PC-9 (cell line): Measurements from ENCODE around the gene GSK3B. TPM values are rescaled to one million over a fixed set of nuclear protein-coding genes. Genes with fewer than 3 reads are reported as not detected.

Experiments used
- BruUV-seq: library from RNA; stranded (reverse); fragments of 400-500 nt; replicated peaks from 2 replicates; lab custom pipeline; 2021; lab: Mats Ljungman, UMichigan
- CTCF ChIA-PET: fragments of 300-600 bp; sonication (Branson Sonifier 250); formaldehyde crosslinking; loops from one replicate; lab custom pipeline; 2022; ENCODE audit warnings: antibody characterized with exemption; lab: Charles Lee
- POLR2A ChIA-PET: fragments of 300-600 bp; sonication (Branson Sonifier 250); formaldehyde crosslinking; loops from one replicate; lab custom pipeline; 2022; ENCODE audit warnings: antibody characterized with exemption; ENCODE audit not compliant: unreplicated experiment; lab: Charles Lee
- DNase-seq, 2 experiments: peaks; one replicate each; pipeline versions ENCODE4 v3.0.0 to v3.0.0-alpha.2; 2015 to 2022; ENCODE audit warnings: mixed read lengths in 1 of 2
- H2AFZ ChIP-seq: fragments of 200-600 bp; sonication (generic); 2 replicates; pipeline ENCODE4 v1.8.1; 2017; ENCODE audit warnings: antibody characterized with exemption
- H3F3A ChIP-seq: fragments of 200-600 bp; sonication (generic); 2 replicates; pipeline ENCODE4 v1.8.1; 2017; ENCODE audit warnings: antibody characterized with exemption, mild to moderate bottlenecking, low read depth; ENCODE audit not compliant: insufficient read depth
- H3K27ac ChIP-seq: fragments of 200-600 bp; sonication (generic); 2 replicates; pipeline ENCODE4 v1.6.1; 2016; ENCODE audit warnings: mixed run types
- H3K27me3 ChIP-seq: fragments of 200-600 bp; sonication (generic); 2 replicates; pipeline ENCODE4 v1.6.1; 2016; ENCODE audit warnings: low read depth, mixed run types; ENCODE audit not compliant: insufficient read depth
- H3K36me3 ChIP-seq: fragments of 200-600 bp; sonication (generic); 2 replicates; pipeline ENCODE4 v1.6.1; 2016; ENCODE audit warnings: low read depth, mixed run types
- H3K4me1 ChIP-seq: fragments of 200-600 bp; sonication (generic); replicated peaks from 2 replicates; pipeline ENCODE4 v1.6.1; 2016; ENCODE audit warnings: mixed run types; ENCODE audit not compliant: insufficient read depth
- H3K4me2 ChIP-seq: fragments of 200-600 bp; sonication (generic); 2 replicates; pipeline ENCODE4 v1.6.1; 2017; ENCODE audit warnings: mixed run types
- H3K4me3 ChIP-seq: fragments of 200-600 bp; sonication (generic); 2 replicates; pipeline ENCODE4 v1.6.1; 2016; ENCODE audit warnings: mixed run types
- H3K79me2 ChIP-seq: fragments of 200-600 bp; sonication (generic); 2 replicates; pipeline ENCODE4 v1.6.1; 2017; ENCODE audit warnings: low read depth, mixed run types
- H3K9me2 ChIP-seq: fragments of 200-600 bp; sonication (generic); 2 replicates; pipeline ENCODE4 v1.8.1; 2017; ENCODE audit warnings: mild to moderate bottlenecking; ENCODE audit not compliant: insufficient read depth
- H3K9me3 ChIP-seq: fragments of 200-600 bp; sonication (generic); 2 replicates; pipeline ENCODE4 v1.8.1; 2016; ENCODE audit warnings: low read depth; ENCODE audit not compliant: insufficient read depth
- H4K20me1 ChIP-seq: fragments of 200-600 bp; sonication (generic); 2 replicates; pipeline ENCODE4 v1.8.1; 2017; ENCODE audit not compliant: insufficient read depth
- CTCF ChIP-seq: fragments of 200-600 bp; sonication (generic); conservative IDR thresholded peaks from 2 replicates; pipeline ENCODE4 v1.6.1; 2017; ENCODE audit warnings: mixed run types, antibody characterized with exemption, mild to moderate bottlenecking, moderate library complexity
- EZH2 ChIP-seq: fragments of 200-600 bp; sonication (generic); IDR thresholded peaks from 2 replicates; pipeline ENCODE4 v1.8.0; 2017; ENCODE audit warnings: antibody characterized with exemption, low read depth
- intact Hi-C: fragments of 100-400 bp; cut with micrococcal nuclease; formaldehyde crosslinking; loops from one replicate; pipeline ENCODE4 v1.10.0; 2022; ENCODE audit not compliant: unreplicated experiment
- total RNA-seq: library from RNA; stranded (reverse); gene quantifications from 2 replicates; pipeline ENCODE4 v1.2.3, GENCODE V29; 2021

The GSK3B gene
- total RNA-seq, 1 experiment from 2014 or later = 62.0 TPM

GRCh38 chr3:119783255-119783654 lies 311.0 kb downstream of the GSK3B start:
- CTCF ChIA-PET = no interaction called here
- no peak overlapping the region for H3K4me3 ChIP-seq
- POLR2A ChIA-PET = interaction anchor here (0.6 kb wide), 1 partner anchor 32 kb away, joined by 3 read pairs; no protein-coding TSS in a partner anchor
- H3K9me3 ChIP-seq = no peaks in the 10 kb centered on the region
- H3K9me2 ChIP-seq = no peaks in the 10 kb centered on the region
- H3K4me2 ChIP-seq = no peak overlapping the region
- DNase-seq = no peak
- no peak for TF ChIP-seq EZH2
- TF ChIP-seq CTCF = no peak
- H3K36me3 ChIP-seq = no peaks in the 10 kb centered on the region
- no peaks in the 10 kb centered on the region for H3K4me1 ChIP-seq
- no peaks in the 10 kb centered on the region for H4K20me1 ChIP-seq
- H3K79me2 ChIP-seq = no peaks in the 10 kb centered on the region
- H3K27ac ChIP-seq = no peak overlapping the region
- H3K27me3 ChIP-seq = no peaks in the 10 kb centered on the region
- BruUV-seq = no TSS peak
- no peak overlapping the region for H2AFZ ChIP-seq
- intact Hi-C loops = no loop called here
- no peaks in the 10 kb centered on the region for H3F3A ChIP-seq

GRCh38 chr3:119782460-119782859 lies 311.8 kb downstream of the GSK3B start:
- no peak overlapping the region for H3K4me2 ChIP-seq
- no peak overlapping the region for H2AFZ ChIP-seq
- ChIA-PET CTCF (interaction anchor here (0.7 kb wide), 1 partner anchor 56 kb away, joined by 4 read pairs; no protein-coding TSS in a partner anchor), POLR2A (no interaction called here)
- no peak for TF ChIP-seq EZH2
- no peak for TF ChIP-seq CTCF
- H3K9me2 ChIP-seq = no peaks in the 10 kb centered on the region
- H4K20me1 ChIP-seq = no peaks in the 10 kb centered on the region
- no peak overlapping the region for H3K4me3 ChIP-seq
- no peaks in the 10 kb centered on the region for H3K4me1 ChIP-seq
- no peak for DNase-seq
- no peak overlapping the region for H3K27ac ChIP-seq
- H3K79me2 ChIP-seq = no peaks in the 10 kb centered on the region
- intact Hi-C loops = no loop called here
- no peaks in the 10 kb centered on the region for H3F3A ChIP-seq
- no TSS peak for BruUV-seq
- no peaks in the 10 kb centered on the region for H3K27me3 ChIP-seq
- H3K36me3 ChIP-seq = no peaks in the 10 kb centered on the region
- H3K9me3 ChIP-seq = no peaks in the 10 kb centered on the region

GRCh38 chr3:119781330-119782198 lies 312.7 kb downstream of the GSK3B start, which contains the start of gene NR1I2:
TSS of gene NR1I2 (plus strand) at chr3:119782101.
- H4K20me1 ChIP-seq = no peaks in the 10 kb centered on the region
- no peak for TF ChIP-seq EZH2
- no peak for TF ChIP-seq CTCF
- H3K4me1 ChIP-seq = no peaks in the 10 kb centered on the region
- H3K79me2 ChIP-seq = no peaks in the 10 kb centered on the region
- H3K9me2 ChIP-seq = no peaks in the 10 kb centered on the region
- H3K4me2 ChIP-seq = no peak within 1 kb of the TSS
- no peaks in the 10 kb centered on the region for H3K9me3 ChIP-seq
- POLR2A ChIA-PET = no interaction called here
- CTCF ChIA-PET = no interaction called here
- intact Hi-C loops = no loop called here
- no peak for DNase-seq
- BruUV-seq = no TSS peak
- 0 out of 2 replicates have a peak within 1 kb of the TSS, but pooled peaks have one; percentile 31 for H2AFZ ChIP-seq
- no peak within 1 kb of the TSS for H3K27ac ChIP-seq
- no peaks in the 10 kb centered on the region for H3K36me3 ChIP-seq
- H3F3A ChIP-seq = no peaks in the 10 kb centered on the region
- H3K4me3 ChIP-seq = no peak within 1 kb of the TSS
- H3K27me3 ChIP-seq = no peaks in the 10 kb centered on the region
